Epithelial cell of esophagus (primary cell): ENCODE measurements around the gene TMEM247.

Experiments used
- DNase-seq: peaks from one replicate; pipeline ENCODE4 v3.0.0; 2010; ENCODE audit warnings: low read depth
- H3K4me3 ChIP-seq: 2 replicates; pipeline ENCODE4 v1.5.1; 2011; ENCODE audit warnings: mild to moderate bottlenecking, low read length, control low read depth
- TF ChIP-seq, protein P1 (sequence below): IDR thresholded peaks from 2 replicates; pipeline ENCODE4 v1.5.1; 2011; ENCODE audit warnings: low read depth, mild to moderate bottlenecking, low read length, control low read depth, inconsistent platforms; ENCODE audit not compliant: insufficient read depth; ENCODE audit errors: missing control alignments

The TMEM247 gene

GRCh38 chr2:46458763-46459500 is 20.4 kb upstream of the TMEM247 start:
- TF ChIP-seq, protein P1, sequence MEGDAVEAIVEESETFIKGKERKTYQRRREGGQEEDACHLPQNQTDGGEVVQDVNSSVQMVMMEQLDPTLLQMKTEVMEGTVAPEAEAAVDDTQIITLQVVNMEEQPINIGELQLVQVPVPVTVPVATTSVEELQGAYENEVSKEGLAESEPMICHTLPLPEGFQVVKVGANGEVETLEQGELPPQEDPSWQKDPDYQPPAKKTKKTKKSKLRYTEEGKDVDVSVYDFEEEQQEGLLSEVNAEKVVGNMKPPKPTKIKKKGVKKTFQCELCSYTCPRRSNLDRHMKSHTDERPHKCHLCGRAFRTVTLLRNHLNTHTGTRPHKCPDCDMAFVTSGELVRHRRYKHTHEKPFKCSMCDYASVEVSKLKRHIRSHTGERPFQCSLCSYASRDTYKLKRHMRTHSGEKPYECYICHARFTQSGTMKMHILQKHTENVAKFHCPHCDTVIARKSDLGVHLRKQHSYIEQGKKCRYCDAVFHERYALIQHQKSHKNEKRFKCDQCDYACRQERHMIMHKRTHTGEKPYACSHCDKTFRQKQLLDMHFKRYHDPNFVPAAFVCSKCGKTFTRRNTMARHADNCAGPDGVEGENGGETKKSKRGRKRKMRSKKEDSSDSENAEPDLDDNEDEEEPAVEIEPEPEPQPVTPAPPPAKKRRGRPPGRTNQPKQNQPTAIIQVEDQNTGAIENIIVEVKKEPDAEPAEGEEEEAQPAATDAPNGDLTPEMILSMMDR = no peak
- H3K4me3 ChIP-seq = no peak overlapping the region
- DNase-seq = no peak

- TF ChIP-seq, protein P1 = no peak
- no peak overlapping the region for H3K4me3 ChIP-seq
- no peak for DNase-seq
Measured at GRCh38 chr2:46459694-46460093, 19.7 kb upstream of the TMEM247 start.

GRCh38 chr2:46460241-46460921 is 19.0 kb upstream of the TMEM247 start:
- TF ChIP-seq, protein P1 = no peak
- no peak overlapping the region for H3K4me3 ChIP-seq
- DNase-seq = no peak

DNA sequence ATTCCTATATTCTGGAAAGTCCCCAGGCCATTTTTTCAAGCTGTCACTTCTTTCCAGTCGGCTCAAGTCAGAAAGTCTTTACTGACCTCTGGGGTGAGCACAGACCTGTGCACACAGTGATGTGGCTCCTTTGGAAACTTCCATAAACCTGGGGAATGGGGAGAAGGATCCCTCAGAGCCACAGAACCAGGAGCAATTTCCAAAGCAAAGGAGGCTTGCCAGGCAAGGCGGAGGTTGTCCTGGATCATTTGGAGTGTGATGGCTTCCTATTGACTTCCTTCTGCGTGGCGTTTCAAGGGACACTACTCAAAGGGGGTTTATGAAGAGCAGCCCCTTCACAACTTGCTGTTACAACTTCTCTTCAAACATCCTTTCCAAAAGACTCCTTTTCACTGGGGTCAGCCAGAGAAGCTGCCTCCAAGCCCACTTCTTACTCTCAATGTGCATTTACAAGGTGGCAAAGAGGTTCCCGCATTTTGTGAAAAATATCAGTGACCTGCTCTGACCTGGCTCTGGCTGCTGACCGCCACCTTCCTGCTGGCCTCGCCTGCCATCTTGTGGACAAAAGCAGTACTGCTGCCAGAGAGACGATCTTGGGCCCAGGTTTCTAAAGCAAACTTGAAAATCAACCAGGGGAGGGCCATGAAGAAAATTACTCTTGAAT is 18.2 kb upstream of the TMEM247 start:
- no peak overlapping the region for H3K4me3 ChIP-seq
- TF ChIP-seq, protein P1 = peak; percentile 100
- peak; percentile 53 for DNase-seq

- TF ChIP-seq, protein P1 = no peak
- H3K4me3 ChIP-seq = no peak overlapping the region
- peak; percentile 53 for DNase-seq
Measured at GRCh38 chr2:46461709-46462171, 17.6 kb upstream of the TMEM247 start.

GRCh38 chr2:46462936-46463335 is 16.4 kb upstream of the TMEM247 start:
- TF ChIP-seq, protein P1 = no peak
- no peak overlapping the region for H3K4me3 ChIP-seq
- DNase-seq = no peak
